ENCODE results near the gene UXS1.

GRCh38 chr2:106157416-106157815 lies 36.7 kb downstream of the UXS1 start:
- TF ChIP-seq CTCF (IDR thresholded peaks at IDR 0.05) (no peak), POLR2A (IDR thresholded peaks at IDR 0.05; ENCODE audit: low read depth) (no peak)
